Measurements from ENCODE around the gene SUPT6H. TPM values are rescaled to one million over a fixed set of nuclear protein-coding genes. Genes with fewer than 3 reads are reported as not detected.

The SUPT6H gene
- total and polyA plus RNA-seq, 9 of the 15 experiments (the other 6 are each of a cell fraction or from before 2014, with no cell fraction given): 1.7 to 77.7 (median 49.2) TPM

DNA sequence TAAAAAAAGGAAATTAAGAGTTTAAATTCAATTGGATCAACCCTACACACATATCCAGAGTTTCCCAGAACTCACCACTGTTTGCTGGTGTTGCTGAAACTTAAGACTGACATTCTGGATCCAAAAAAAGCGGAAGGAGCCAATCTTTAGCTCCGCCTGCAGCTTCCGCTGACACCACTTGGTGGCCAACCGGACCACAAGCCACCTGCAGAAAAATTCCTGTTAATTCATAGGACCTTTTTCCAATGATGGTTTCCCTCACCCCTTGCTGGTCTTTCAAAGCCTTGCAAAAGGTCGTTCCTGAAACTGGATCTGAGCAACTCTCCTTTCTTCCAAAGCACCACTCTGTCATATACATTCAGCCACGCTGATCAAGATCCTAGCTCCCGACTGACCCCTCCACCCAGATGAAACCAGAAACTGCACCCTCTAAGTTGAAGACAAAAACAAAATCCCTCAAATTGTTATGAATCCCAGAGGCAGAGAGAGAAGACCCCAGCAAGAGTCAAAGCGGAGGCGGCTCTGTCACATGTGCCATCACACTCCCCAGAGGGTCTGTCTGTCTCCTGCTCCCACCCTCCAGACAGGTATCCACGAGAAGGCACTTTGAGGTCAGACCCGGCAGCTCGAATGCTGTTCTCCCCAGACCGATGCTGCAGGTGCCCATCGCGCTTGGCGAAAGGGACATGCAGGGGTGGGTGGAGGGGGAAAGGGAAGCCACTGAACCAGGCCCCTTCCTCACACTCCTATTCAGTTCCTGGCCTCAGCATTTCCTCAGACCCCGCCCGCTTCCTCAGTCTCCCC lies 17.8 kb upstream of the SUPT6H start (continued):
- TF ChIP-seq, protein P1, sequence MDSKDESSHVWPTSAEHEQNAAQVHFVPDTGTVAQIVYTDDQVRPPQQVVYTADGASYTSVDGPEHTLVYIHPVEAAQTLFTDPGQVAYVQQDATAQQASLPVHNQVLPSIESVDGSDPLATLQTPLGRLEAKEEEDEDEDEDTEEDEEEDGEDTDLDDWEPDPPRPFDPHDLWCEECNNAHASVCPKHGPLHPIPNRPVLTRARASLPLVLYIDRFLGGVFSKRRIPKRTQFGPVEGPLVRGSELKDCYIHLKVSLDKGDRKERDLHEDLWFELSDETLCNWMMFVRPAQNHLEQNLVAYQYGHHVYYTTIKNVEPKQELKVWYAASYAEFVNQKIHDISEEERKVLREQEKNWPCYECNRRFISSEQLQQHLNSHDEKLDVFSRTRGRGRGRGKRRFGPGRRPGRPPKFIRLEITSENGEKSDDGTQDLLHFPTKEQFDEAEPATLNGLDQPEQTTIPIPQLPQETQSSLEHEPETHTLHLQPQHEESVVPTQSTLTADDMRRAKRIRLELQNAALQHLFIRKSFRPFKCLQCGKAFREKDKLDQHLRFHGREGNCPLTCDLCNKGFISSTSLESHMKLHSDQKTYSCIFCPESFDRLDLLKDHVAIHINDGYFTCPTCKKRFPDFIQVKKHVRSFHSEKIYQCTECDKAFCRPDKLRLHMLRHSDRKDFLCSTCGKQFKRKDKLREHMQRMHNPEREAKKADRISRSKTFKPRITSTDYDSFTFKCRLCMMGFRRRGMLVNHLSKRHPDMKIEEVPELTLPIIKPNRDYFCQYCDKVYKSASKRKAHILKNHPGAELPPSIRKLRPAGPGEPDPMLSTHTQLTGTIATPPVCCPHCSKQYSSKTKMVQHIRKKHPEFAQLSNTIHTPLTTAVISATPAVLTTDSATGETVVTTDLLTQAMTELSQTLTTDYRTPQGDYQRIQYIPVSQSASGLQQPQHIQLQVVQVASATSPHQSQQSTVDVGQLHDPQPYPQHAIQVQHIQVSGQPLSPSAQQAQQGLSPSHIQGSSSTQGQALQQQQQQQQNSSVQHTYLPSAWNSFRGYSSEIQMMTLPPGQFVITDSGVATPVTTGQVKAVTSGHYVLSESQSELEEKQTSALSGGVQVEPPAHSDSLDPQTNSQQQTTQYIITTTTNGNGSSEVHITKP (IDR thresholded peaks at IDR 0.05; ENCODE audit: partially characterized antibody): peak; percentile 6
- TF ChIP-seq ATF3 (IDR thresholded peaks at IDR 0.05) (no peak), ATF3 (CRISPR knock-in tag; conservative IDR thresholded peaks at IDR 0.05) (peak; percentile 13; the same call in 1 of the 2 replicates), CREM (IDR thresholded peaks at IDR 0.05; ENCODE audit: low read depth) (0 out of 2 replicates have a peak, but pooled peaks have one; percentile 25), PPARD (CRISPR knock-in tag; IDR thresholded peaks at IDR 0.05) (0 out of 2 replicates have a peak, but pooled peaks have one; percentile 12), MTA2 (IDR thresholded peaks at IDR 0.05; ENCODE audit: low read depth) (no peak), HDAC1 (IDR thresholded peaks at IDR 0.05) (peak in 1 of 2 experiments; percentile 81; a peak in 2 of 4 replicates), STAT5B (CRISPR knock-in tag; IDR thresholded peaks at IDR 0.05) (no peak), RNF2 (IDR thresholded peaks at IDR 0.05) (no peak), MED1 (CRISPR knock-in tag; IDR thresholded peaks at IDR 0.05; ENCODE audit: borderline replicate concordance) (no peak), HCFC1 (IDR thresholded peaks at IDR 0.05; ENCODE audit: low read depth, low read length) (no peak), NBN (IDR thresholded peaks at IDR 0.05; ENCODE audit: low read depth) (no peak), TCF3 (CRISPR knock-in tag; IDR thresholded peaks at IDR 0.05) (no peak), MYNN (IDR thresholded peaks at IDR 0.05) (no peak), MYNN (CRISPR knock-in tag; IDR thresholded peaks at IDR 0.05) (no peak), MEF2A (IDR thresholded peaks at IDR 0.05; ENCODE audit: control insufficient read depth, low read depth, low read length) (0 out of 2 replicates have a peak, but pooled peaks have one; percentile 20), BCL6 (CRISPR knock-in tag; IDR thresholded peaks at IDR 0.05) (no peak), ELF2 (CRISPR knock-in tag; IDR thresholded peaks at IDR 0.05) (no peak)
- TF ChIP-seq, protein P2, sequence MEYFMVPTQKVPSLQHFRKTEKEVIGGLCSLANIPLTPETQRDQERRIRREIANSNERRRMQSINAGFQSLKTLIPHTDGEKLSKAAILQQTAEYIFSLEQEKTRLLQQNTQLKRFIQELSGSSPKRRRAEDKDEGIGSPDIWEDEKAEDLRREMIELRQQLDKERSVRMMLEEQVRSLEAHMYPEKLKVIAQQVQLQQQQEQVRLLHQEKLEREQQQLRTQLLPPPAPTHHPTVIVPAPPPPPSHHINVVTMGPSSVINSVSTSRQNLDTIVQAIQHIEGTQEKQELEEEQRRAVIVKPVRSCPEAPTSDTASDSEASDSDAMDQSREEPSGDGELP (CRISPR knock-in tag; IDR thresholded peaks at IDR 0.05; ENCODE audit: borderline replicate concordance): no peak
- TF ChIP-seq, protein P3, sequence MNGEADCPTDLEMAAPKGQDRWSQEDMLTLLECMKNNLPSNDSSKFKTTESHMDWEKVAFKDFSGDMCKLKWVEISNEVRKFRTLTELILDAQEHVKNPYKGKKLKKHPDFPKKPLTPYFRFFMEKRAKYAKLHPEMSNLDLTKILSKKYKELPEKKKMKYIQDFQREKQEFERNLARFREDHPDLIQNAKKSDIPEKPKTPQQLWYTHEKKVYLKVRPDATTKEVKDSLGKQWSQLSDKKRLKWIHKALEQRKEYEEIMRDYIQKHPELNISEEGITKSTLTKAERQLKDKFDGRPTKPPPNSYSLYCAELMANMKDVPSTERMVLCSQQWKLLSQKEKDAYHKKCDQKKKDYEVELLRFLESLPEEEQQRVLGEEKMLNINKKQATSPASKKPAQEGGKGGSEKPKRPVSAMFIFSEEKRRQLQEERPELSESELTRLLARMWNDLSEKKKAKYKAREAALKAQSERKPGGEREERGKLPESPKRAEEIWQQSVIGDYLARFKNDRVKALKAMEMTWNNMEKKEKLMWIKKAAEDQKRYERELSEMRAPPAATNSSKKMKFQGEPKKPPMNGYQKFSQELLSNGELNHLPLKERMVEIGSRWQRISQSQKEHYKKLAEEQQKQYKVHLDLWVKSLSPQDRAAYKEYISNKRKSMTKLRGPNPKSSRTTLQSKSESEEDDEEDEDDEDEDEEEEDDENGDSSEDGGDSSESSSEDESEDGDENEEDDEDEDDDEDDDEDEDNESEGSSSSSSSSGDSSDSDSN (IDR thresholded peaks at IDR 0.05; ENCODE audit: borderline replicate concordance in 1 of 2, low read depth in 2 of 2, low read length in 2 of 2): no peak

All from K562 (cell line).